Endothelial cell (in vitro differentiated cells): Measurements from ENCODE around the gene KCNA10. TPM values are rescaled to one million over a fixed set of nuclear protein-coding genes. Genes with fewer than 3 reads are reported as not detected.

Experiments used
- DNase-seq: peaks from one replicate; pipeline ENCODE4 v3.0.0; 2021; ENCODE audit warnings: low spot score
- H3K27ac Mint-ChIP-seq: one replicate; pipeline ENCODE4 v1.8.0; 2021; ENCODE audit warnings: mixed read lengths, inconsistent platforms; ENCODE audit not compliant: unreplicated experiment
- H3K27me3 Mint-ChIP-seq: one replicate; pipeline ENCODE4 v1.8.0; 2021; ENCODE audit warnings: mild to moderate bottlenecking, moderate library complexity, mixed read lengths, inconsistent platforms; ENCODE audit not compliant: unreplicated experiment
- H3K36me3 Mint-ChIP-seq: one replicate; pipeline ENCODE4 v1.8.0; 2021; ENCODE audit warnings: mild to moderate bottlenecking, low read depth, mixed read lengths, inconsistent platforms; ENCODE audit not compliant: unreplicated experiment
- H3K4me1 Mint-ChIP-seq: one replicate; pipeline ENCODE4 v1.8.0; 2021; ENCODE audit warnings: mild to moderate bottlenecking, mixed read lengths, inconsistent platforms; ENCODE audit not compliant: unreplicated experiment
- H3K4me3 Mint-ChIP-seq: one replicate; pipeline ENCODE4 v1.8.0; 2021; ENCODE audit warnings: mild to moderate bottlenecking, mixed read lengths, inconsistent platforms; ENCODE audit not compliant: unreplicated experiment
- H3K9me3 Mint-ChIP-seq: one replicate; pipeline ENCODE4 v1.8.0; 2021; ENCODE audit warnings: mixed read lengths, inconsistent platforms; ENCODE audit not compliant: unreplicated experiment
- CTCF ChIP-seq: fragments of 200-600 bp; sonication (generic); IDR thresholded peaks from one replicate; pipeline ENCODE4 v1.5.0; 2021; ENCODE audit warnings: antibody characterized with exemption; ENCODE audit not compliant: unreplicated experiment
- total RNA-seq: library from RNA; stranded (reverse); fragmentation: NEBNext Ultra II Directional; extraction: Animal tissue kit (Norgen Biotek cat#: 25700); gene quantifications from one replicate; pipeline ENCODE4 v1.2.1, GENCODE V29; 2021; ENCODE audit not compliant: unreplicated experiment

The KCNA10 gene
- total RNA-seq, 1 donor from 2014 or later = not detected

GRCh38 chr1:110522560-110522959 lies 3.6 kb upstream of the KCNA10 start:
- no peaks in the 10 kb centered on the region for H3K9me3 Mint-ChIP-seq
- no peak for TF ChIP-seq CTCF
- H3K4me3 Mint-ChIP-seq = no peak overlapping the region
- H3K27ac Mint-ChIP-seq = no peak overlapping the region
- no peaks in the 10 kb centered on the region for H3K4me1 Mint-ChIP-seq
- H3K27me3 Mint-ChIP-seq = peaks cover 4% of the 10 kb centered on the region
- no peak for DNase-seq
- no peaks in the 10 kb centered on the region for H3K36me3 Mint-ChIP-seq

- no peaks in the 10 kb centered on the region for H3K36me3 Mint-ChIP-seq
- peaks cover 6% of the 10 kb centered on the region for H3K27me3 Mint-ChIP-seq
- DNase-seq = no peak
- H3K4me3 Mint-ChIP-seq = no peak overlapping the region
- TF ChIP-seq CTCF = no peak
- no peaks in the 10 kb centered on the region for H3K9me3 Mint-ChIP-seq
- H3K4me1 Mint-ChIP-seq = no peaks in the 10 kb centered on the region
- H3K27ac Mint-ChIP-seq = no peak overlapping the region
Observed at GRCh38 chr1:110520827-110521226, 1.9 kb upstream of the KCNA10 start.

GRCh38 chr1:110515891-110516290 lies 3.1 kb downstream of the KCNA10 start:
- Mint-ChIP-seq H3K36me3 (no peaks in the 10 kb centered on the region), H3K27ac (no peak overlapping the region), H3K9me3 (no peaks in the 10 kb centered on the region), H3K4me3 (no peak overlapping the region), H3K4me1 (no peaks in the 10 kb centered on the region), H3K27me3 (peaks cover 5% of the 10 kb centered on the region)
- no peak for TF ChIP-seq CTCF
- DNase-seq = no peak

GRCh38 chr1:110515041-110515440 lies 3.9 kb downstream of the KCNA10 start:
- Mint-ChIP-seq H3K27me3 (peaks cover 5% of the 10 kb centered on the region), H3K4me3 (no peak overlapping the region), H3K4me1 (no peaks in the 10 kb centered on the region), H3K9me3 (no peaks in the 10 kb centered on the region), H3K36me3 (no peaks in the 10 kb centered on the region), H3K27ac (no peak overlapping the region)
- no peak for DNase-seq
- no peak for TF ChIP-seq CTCF

- H3K27ac Mint-ChIP-seq = no peak overlapping the region
Observed at GRCh38 chr1:110513511-110513910, 5.5 kb downstream of the KCNA10 start.

More at GRCh38 chr1:110513511-110513910, 5.5 kb downstream of the KCNA10 start:
- peaks cover 5% of the 10 kb centered on the region for H3K27me3 Mint-ChIP-seq
- no peaks in the 10 kb centered on the region for H3K36me3 Mint-ChIP-seq
- no peak for DNase-seq
- H3K4me1 Mint-ChIP-seq = peaks cover under 1% of the 10 kb centered on the region
- no peak for TF ChIP-seq CTCF
- no peaks in the 10 kb centered on the region for H3K9me3 Mint-ChIP-seq
- no peak overlapping the region for H3K4me3 Mint-ChIP-seq
